Cardiac fibroblast (primary cell): Measurements from ENCODE around the gene CRTAC1.

ENCODE experiments used
- DNase-seq, 2 donors: peaks; one replicate each; pipeline versions ENCODE4 v3.0.0 to v3.0.0-alpha.2; 2010; ENCODE audit warnings: low read depth in 2 of 2
- H3K4me3 ChIP-seq, 2 donors: replicated peaks in 1 of 2; 1 replicate in 1 of 2; 2 replicates in 1 of 2; pipeline ENCODE4 v1.5.1; 2011; ENCODE audit warnings: low read depth in 2 of 2, low read length in 2 of 2, mild to moderate bottlenecking in 2 of 2, moderate library complexity in 1 of 2
- TF ChIP-seq, protein P1 (sequence below): IDR thresholded peaks from one replicate; pipeline ENCODE4 v1.5.1; 2011; ENCODE audit warnings: low read depth, mild to moderate bottlenecking, low read length, inconsistent platforms

CRTAC1 gene, protein sequence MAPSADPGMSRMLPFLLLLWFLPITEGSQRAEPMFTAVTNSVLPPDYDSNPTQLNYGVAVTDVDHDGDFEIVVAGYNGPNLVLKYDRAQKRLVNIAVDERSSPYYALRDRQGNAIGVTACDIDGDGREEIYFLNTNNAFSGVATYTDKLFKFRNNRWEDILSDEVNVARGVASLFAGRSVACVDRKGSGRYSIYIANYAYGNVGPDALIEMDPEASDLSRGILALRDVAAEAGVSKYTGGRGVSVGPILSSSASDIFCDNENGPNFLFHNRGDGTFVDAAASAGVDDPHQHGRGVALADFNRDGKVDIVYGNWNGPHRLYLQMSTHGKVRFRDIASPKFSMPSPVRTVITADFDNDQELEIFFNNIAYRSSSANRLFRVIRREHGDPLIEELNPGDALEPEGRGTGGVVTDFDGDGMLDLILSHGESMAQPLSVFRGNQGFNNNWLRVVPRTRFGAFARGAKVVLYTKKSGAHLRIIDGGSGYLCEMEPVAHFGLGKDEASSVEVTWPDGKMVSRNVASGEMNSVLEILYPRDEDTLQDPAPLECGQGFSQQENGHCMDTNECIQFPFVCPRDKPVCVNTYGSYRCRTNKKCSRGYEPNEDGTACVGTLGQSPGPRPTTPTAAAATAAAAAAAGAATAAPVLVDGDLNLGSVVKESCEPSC

GRCh38 chr10:98030093-98030821 lies at the start of gene CRTAC1:
CRTAC1 (minus strand) TSS chr10:98030621; CDS start chr10:98030472, 149 bp downstream.
- H3K4me3 ChIP-seq, result no peak within 1 kb of the TSS
- DNase-seq, result peak in 1 of 2 donors; percentile 28
- TF ChIP-seq, protein P1, sequence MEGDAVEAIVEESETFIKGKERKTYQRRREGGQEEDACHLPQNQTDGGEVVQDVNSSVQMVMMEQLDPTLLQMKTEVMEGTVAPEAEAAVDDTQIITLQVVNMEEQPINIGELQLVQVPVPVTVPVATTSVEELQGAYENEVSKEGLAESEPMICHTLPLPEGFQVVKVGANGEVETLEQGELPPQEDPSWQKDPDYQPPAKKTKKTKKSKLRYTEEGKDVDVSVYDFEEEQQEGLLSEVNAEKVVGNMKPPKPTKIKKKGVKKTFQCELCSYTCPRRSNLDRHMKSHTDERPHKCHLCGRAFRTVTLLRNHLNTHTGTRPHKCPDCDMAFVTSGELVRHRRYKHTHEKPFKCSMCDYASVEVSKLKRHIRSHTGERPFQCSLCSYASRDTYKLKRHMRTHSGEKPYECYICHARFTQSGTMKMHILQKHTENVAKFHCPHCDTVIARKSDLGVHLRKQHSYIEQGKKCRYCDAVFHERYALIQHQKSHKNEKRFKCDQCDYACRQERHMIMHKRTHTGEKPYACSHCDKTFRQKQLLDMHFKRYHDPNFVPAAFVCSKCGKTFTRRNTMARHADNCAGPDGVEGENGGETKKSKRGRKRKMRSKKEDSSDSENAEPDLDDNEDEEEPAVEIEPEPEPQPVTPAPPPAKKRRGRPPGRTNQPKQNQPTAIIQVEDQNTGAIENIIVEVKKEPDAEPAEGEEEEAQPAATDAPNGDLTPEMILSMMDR, result no peak

DNA sequence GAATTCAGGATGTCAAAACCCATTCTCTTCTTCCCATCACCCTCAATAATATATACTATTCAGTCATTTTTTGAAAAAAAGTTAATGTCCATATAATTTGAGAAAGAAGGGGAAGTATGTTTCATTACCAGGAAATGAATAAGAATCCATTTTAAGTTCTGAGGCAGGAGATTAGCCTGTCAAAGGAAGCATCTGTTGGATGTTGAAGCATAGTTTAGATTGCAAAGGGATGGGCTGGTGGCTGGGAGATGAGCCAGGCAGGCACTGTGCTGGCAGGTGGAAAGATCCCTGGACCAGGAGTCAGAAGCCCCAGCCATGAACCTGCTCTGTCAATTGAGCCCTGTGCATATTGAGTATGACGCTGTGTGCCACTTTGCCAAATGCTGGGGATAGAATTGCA lies 48.4 kb upstream of the CRTAC1 start:
- TF ChIP-seq, protein P1, result no peak
- no peak for DNase-seq
- H3K4me3 ChIP-seq, result no peak overlapping the region

GRCh38 chr10:98077223-98077622 lies 46.8 kb upstream of the CRTAC1 start:
- DNase-seq, result no peak
- TF ChIP-seq, protein P1, result no peak
- H3K4me3 ChIP-seq, result no peak overlapping the region

DNA sequence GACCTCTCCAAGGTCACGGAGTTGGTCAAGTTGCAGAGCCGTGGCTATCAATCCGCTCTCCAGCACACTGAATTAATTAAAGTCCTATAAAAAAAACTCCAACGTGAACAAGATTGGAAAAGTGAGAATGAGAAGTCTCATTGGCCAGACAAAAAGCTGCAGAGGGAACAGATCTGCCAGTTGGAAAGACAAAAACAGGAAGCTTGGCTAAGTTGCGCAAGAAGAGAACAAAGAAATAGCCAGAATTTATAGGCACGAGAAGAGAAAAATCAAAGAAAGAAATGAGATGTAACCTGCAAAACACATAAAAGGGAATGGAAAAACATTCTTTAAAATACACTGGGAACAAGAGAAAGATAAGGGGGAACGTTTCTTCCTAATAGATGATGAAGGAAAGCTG lies 45.7 kb upstream of the CRTAC1 start:
- TF ChIP-seq, protein P1, result no peak
- no peak overlapping the region for H3K4me3 ChIP-seq
- no peak for DNase-seq

DNA sequence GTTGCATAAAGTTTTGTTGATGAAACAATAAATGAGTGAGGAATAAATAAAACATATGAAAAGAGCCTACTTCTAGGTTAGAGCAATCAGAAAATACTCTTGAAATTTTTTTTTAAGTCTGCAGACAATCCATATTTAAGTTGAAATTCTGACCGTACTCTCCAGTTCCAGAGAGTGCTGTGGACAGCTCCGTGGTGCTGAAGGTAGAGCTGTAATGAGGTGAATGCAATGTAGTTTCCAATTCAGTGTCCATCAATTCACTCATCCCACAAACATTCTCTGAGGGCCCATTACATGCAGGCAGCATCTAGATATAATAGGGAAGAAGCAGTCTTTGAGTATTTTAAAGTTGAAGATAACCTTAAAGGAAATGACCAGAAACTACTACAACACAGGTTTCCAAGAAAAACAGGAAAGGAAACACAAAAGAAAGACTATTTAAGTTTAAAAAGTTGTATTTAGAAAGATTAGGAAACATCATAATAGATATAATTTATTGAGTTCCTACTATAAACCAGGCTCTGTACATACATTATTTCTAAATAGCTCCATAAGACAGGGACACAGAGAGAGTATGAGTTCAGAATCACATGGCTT lies 44.0 kb upstream of the CRTAC1 start:
- DNase-seq, result peak; percentile 17 to 21
- no peak overlapping the region for H3K4me3 ChIP-seq
- TF ChIP-seq, protein P1, result no peak

DNA sequence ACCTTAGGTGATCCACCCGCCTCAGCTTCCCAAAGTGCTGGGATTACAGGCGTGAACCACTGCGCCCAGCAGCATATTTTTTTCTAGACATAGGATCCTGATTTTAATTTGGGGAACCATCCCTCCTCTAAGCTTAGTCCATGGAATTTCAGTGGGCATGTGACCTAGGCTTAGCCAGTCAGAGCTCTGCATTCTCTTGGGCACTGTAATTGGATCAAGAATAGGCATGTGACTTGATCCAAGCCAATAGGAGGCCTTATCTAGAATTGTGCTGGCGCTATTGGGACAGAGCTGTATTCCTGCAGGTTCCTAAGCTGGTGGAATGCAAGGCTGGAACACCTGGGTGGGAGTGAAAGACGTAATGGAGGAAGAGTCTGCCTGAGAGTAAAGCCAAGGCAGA lies 36.7 kb upstream of the CRTAC1 start:
- DNase-seq, result no peak
- TF ChIP-seq, protein P1, result no peak
- H3K4me3 ChIP-seq, result no peak overlapping the region
